Stimulated activated CD8-positive, alpha-beta memory T cell treated with anti-CD3 and anti-CD28 coated beads, Interleukin-15, amount 100 ng/mL, for 4 hours (primary cell): ENCODE results near the gene EPHA1.

Experiments used
- DNase-seq, 2 donors: peaks; one replicate each; pipeline ENCODE4 v3.0.0-alpha.2; 2020; ENCODE audit warnings: low read depth in 2 of 2

The EPHA1 gene

DNA sequence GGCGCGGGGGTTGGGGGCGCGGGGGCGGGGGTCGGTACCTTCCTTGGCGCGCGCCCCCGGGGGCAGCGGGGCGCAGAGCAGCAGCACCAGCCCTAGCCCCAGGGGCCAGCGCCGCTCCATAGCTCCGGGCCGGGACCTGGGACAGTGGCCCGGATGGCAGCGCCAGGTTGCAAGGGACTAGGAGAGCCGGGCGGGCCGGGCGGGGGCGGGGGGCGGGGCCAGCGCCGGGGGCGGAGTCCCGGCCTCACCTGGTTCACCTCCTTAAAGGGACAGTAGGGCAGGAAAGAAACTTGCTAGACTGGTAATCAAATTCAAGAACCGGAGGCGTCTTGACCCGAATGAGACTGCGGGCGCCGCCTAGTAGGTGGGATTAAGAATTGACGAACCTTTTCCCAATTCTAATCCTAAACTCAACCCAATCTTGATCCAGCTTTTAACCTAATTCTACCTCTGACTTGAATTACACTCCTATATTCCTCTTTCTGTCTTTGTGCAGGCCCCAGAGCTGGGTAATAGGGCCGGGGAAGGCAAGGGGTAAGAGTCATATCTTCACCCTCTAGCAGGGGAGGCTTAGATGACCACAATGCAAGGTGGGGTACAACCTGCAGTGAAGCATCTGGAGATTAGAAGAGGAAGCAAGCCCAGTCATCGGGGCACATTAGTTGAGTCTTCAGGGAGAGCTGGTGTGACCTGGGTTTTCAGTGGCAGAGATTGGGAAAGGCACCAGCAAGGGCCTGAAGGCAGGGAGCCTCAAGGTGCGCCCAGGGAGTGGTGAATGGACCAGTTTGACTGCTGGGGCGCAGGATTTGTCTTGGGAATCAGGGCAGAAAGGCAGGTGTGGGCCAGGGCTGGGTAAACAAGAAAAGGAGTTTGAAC, at the start of gene EPHA1:
Gene EPHA1 (minus strand): TSS at position 171 of the 876 bp plus-strand sequence. CDS start 51 bp downstream, at position 120.
- DNase-seq, result peak in 1 of 2 donors; percentile 17

DNA sequence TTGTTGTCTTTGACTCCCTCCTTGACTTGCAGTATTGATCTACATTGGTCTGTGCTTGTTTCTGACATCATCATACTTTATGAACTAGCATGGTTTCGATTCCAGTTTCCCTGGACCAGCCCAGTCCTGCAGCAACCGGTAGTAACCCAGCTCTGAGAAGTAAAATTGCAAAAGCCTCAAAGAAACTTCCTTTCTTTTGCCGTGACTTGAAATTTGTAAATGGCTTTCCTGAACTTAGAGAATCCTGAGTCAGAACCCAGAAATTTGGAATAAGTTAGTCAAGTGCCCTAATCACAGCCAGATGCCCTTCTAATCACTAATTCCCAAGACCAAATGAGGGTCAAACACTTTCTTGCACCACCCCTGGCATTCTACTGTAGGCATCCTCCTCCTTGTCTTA, 49.6 kb upstream of the EPHA1 start:
- no peak for DNase-seq

DNA sequence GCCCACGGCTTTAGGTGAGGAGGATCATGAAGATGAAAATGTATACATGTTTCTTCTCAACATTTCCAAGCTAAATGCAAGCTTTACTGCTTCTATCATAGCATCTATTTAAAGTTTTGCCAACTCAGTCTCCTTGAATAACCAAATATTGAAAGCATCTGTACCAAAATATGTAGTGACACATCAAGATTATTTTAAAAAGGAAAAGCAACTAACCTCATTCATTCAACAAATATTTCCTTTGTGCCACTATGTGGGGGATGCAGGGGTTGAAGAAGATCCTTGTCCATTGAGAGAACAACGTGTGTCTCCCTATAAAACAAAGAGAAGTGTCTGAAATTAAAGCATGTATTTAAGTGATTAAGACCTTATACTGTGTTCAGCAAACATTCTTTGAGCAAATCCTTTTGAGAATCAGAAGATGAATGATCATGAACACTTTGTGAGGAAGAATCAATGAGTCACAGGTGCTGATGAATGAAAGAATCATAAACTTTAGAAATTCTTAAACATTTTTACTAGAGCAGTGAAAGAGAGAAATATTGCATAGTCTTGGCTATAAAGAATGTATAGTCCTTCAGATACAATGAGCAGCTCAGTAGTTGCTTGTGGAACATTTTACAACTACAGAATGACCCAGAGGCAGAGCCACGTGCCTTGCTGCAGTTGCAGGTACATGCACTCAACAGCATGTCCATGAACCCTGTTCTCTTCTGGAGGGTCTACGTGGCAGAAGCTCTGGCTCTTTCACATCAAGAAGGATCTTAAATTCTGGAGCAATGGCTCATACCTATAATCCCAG, 48.5 kb upstream of the EPHA1 start:
- DNase-seq, result no peak

DNA sequence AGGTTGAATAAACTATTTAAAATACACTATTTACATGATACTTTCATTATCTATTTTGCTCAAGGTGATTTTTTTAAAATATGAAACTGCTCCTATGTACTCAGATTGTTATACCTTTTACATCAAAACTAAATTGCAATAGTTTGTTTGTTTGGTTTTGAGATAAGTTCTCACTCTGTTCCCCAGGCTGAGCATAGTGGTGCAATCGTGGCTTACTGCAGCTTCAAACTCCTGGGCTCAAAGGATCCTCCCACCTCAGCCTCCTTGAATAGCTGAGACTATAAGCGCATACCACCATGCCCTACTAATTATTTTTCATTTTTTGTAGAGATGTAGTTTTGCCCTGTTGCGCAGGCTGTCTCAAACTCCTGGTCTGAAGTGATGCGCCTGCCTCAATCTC, 47.3 kb upstream of the EPHA1 start:
- no peak for DNase-seq

DNA sequence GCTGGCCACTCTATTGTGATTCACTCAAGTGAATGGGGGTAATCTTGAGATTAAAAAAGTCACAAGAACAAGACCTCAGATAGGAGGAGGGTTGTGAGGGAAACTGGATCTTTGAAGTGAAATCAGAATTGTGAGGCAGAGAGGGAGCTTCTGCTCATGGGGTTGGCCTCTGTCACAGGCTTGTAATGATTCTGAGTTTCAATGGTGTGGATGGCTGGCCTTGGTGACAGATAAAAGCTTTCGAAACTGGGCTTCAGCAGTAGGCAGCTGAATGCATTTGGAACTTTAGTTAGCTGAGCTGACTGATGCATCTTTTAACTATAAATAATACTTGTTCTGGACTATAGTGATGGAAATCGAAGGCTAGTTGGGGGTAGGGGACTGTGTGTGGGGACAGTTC, 46.8 kb upstream of the EPHA1 start:
- DNase-seq, result no peak

DNA sequence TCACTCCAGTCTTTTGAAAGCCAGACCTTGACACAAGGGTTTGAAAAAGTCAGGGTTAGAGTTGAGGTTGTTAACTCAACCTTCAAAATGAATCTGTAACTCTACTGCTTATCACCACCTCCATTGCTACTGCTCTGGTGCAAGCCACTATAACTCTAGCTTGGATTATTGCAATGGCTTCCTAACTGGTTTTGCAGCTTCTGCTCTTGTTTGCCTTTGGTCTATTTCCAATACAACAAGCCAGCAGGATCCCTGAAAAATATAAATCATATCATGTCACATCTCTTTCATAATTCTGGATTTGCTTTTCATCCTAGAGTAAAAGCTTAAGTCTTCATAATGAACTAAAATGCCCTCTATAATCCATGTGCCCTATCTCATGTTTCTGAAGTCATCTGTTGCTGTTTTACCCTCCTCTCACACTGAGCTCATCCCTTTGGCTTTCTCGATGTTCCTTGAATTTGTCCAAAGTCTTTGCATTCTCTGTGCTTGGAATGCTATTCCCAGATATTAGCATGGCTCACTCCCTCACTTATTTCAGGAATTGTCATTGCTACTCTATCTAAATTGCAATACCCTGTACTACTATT, 45.5 kb upstream of the EPHA1 start:
- no peak for DNase-seq

DNA sequence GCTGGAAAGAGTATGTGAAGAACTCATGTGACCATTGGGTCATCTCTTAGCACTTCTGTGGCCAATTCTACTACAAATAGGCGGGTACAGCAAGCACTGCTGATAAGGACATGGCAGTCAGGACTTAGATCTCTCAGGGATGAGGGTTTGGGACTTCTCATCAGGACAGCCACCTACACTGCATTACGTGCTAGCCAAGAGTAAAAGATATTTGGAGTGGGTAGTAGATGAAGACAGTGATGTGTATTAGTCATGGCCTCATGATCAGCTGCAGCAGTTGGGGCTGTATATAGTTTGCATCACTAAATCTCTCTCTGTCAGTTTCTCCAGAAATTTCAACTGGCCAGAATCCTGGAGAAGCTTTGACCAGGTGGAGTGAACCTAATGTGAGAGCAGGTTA, 43.8 kb upstream of the EPHA1 start:
- no peak for DNase-seq

DNA sequence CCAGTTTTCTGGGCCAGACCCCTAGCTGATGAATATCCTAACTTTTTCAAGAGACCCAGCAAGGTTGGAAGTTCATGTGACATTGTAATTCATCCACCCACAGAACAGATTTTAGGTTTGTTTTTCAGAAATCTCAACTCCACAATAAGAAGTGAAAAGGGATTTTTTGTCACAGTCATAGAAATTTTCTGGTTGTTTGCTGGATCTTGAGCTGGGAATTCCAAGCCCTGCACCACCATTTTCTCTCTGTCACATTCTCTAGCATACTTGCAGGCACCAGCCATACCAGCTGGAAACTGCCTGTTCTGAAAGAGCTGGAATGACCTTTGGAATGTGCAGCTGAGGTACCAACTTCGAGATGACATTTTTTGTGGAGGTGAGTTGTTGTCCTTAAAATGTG, 43.1 kb upstream of the EPHA1 start:
- DNase-seq, result no peak

DNA sequence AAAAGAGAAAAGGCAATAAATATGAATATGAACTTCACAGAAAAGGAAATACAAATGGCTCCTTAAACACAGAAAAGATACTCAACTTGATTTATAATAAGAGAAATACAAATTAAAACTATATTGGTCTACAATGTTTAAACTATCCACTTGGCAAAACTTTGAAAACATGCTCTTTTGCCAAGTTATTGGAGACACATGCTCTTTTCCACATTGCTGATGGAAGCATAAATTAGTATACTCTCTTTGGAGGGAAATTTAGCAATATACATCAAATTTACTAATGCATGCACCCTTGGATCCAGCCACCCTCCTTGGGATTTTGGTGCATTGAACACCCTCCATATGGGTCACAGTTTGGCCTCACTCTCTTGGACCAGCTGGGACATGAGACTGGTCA, 42.5 kb upstream of the EPHA1 start:
- DNase-seq, result no peak

DNA sequence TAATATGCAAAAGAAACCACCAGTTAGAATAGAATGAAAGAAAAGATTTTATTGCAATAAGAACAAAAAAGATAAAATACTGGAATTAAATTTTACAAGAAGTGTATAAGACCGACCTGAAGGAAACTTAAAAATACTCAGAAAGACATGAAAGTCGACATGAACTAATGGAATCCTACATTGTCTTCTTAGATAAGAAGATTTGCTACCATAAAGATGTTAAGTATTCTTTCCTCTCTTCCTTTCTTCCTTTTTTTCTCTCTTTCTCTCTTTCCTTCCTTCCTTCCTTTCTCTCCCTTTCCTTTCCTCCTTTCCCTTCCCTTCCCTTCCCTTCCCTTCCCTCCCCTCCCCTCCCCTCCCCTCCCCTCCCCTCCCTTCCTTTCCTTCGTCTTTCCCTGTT, 41.1 kb upstream of the EPHA1 start:
- DNase-seq, result no peak

DNA sequence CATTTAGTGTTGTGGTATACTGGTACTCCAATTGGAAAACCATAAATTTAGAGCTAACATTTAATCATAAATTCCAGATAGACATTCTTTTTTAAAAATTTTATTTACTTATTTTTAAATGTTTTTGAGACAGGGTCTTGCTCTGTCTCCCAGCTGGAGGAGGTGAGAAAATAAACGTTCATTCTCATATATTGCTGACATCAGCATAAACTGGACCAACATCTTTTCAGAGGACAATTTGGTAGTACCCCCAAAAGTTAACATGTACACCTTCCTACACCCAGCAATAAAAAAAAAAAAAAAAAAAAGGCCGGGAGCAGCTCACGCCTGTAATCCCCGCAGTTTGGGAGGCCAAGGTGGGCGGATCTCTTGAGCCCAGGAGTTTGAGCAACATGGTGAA, 39.8 kb upstream of the EPHA1 start:
- no peak for DNase-seq

DNA sequence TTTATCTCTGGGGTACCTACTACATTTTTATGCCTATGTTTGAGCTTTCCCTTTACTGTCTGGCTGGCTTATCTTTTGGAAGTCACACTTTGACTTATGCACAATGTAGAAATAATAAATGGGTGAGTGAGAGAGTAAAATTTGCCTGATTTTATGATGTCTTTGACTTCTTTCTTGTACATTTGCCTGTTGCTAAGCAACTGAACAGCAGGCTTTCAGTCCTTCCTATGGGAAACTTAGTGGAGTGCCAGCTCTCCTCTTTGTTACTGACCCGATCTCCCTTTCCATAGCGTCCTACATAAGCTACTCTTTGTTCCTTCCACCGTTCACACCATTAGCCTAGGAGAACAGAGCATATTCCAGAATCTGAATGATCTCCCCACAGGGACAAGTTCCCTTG, 38.8 kb upstream of the EPHA1 start:
- no peak for DNase-seq

DNA sequence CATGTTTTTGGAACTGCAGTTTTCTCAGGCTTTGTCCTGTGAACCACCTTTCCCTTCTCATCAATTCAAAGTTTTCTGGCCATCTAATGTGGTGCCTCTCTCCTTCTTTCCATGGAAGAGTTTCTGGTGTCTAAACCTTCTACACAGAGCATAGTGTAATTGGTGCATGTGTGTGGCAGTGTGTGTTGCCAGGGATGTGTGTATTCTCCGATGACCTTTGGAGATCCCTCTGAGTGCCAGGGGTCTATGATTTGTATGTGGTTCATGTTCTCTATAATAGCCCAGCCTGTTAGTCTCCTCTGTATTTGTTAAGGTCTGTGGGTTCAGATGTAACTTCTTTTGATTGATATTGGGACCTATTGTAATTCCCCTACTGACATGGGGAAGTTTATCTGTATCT, 36.1 kb upstream of the EPHA1 start:
- no peak for DNase-seq

DNA sequence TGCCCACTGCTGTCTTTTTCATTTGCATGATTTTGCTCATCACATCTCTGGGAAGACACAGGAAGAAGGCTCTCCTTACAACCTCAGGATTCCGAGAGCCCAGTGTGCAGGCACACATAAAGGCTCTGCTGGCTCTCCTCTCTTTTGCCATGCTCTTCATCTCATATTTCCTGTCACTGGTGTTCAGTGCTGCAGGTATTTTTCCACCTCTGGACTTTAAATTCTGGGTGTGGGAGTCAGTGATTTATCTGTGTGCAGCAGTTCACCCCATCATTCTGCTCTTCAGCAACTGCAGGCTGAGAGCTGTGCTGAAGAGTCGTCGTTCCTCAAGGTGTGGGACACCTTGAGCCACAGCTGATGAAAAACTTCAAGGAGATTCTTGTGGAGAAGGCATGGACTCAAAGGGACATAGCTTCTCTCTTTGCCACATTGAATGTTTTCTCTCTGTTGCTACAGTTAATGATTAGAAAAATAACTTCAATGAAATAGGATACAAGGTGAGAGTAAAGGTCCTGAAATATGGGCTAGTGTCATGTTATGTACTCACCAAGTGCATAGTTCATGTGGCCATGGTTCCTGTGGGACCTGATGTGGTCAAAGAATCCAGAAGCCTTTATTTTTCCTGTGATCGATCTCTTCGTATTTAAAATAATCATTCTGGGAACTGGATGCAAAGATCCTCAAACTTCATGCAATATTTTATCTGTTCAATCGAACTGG, 35.6 kb upstream of the EPHA1 start:
- DNase-seq, result no peak

DNA sequence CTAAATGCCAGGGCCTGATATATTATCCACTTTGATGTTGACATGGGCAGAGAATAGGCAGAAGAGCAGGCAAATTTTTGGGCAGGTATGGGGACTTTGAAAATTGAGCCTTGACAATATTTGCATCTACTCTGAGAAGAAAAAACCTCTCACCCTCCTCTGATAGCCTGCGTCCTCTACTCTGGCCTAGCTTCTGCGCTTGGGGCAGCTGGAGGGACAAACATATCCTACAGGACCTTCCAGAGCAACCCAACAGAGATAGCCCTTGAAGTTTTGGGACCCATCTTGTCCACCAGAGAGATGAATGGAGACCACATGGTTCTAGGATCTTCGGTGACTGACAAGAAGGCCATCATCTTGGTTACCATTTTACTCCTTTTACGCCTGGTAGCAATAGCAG, 34.5 kb upstream of the EPHA1 start, which contains the start of gene TAS2R60:
Gene TAS2R60 (plus strand): TSS at position 301 of the 400 bp plus-strand sequence. CDS start 0 bp downstream, at position 301.
- no peak for DNase-seq

DNA sequence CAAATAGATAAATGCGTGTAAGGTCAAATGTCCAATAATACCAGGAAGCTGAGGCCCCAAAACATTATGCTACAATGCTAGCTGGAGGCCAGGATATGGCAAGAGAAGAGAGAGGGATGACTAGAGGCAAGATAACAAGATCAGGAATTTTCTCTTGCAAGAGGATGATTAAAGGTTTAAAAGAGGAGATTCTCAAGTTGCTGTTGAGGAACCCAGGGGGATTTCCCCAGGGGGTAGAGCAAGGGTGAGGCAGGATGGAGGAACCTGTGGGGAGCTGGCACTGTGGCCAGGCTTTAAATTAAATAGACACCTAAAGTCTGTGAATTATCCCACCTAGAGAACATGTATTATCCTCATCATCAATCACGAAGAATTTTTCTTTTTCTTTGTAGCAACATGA, 31.2 kb upstream of the EPHA1 start:
- DNase-seq, result no peak

DNA sequence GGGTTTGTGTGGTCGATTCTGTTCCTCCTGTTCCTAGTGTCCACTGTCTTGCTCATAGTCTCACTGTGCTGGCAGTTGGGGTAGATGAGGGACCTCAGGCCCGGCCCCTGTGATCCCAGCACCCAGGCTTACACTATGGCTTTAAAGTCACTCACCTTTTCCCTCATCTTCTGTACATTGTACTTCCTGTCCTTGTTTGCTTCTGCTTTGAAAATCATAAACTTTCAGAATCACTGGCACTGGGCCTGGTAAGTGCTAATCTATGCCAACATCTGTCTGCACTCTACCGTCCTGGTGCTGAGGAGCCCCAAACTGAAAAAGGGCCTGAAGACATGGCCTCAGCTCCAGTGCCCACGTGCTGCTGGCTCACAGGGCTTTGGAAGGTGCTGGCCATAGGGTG, 28.9 kb upstream of the EPHA1 start:
- no peak for DNase-seq

DNA sequence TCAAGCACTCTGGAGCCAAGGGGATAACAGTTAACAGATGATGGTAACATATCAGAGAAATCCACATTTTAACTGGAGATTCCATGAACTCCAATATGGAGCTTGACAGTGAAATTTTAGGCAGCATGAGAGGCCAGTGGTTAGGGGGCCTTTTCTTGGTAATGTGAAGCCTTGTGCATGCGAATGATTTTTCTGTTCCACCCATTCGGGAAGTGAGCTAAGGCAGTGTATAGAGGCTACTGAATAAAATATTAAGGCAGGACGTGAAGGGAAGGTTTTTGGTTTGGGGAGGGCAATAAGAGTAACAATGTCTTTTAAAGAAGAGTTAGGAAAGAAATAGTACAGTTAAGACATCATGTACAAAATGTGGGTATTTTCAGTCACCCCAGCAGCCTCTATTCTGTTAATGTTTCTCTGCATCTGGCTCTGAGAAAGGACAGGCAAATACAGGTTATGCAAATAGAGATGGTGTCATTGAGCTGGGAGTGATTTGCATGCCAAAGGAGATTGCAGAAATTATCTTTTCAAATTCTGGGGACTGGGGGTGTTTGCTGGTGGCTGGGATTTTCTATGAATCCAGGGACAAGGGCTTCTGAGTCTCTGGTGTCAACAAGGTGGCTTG, 27.8 kb upstream of the EPHA1 start:
- DNase-seq, result no peak

DNA sequence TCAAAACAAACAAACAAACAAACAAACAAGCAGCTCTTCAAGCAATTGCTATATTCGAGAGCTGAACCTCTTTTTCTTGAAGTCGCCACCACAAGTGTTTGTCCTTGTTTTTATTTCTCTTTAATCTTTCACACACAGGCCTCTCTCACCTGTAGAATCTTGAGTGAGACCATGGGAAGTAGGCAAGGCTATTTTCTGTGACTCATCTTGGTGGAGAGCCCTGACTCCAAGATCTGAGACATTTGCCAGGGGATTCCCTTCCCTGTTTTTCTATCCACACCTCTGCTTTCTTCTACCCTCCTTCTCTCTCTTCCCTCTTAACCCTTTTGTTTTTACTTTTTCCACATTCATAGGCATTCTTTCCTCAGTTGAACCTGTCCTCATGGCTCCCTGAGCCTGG, 26.6 kb upstream of the EPHA1 start:
- DNase-seq, result no peak

DNA sequence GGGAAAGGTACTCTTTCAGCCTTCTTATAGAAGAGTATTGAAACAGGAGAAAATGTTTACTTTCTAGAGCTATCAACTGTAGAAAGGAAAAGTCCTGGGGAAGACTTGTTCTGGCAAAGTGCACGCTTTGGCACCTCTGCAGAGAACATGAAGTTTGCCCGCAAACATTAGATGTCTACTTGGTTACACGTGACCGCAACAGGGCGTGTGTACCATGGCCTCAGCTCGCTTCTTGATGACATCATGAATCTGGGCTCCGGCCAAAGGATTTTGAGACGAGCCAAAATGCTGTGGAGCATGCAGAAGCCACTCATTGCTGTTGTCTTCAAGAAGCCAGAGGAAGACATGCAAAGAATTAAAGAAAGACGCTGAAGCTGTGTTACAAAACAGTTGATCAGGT, 26.0 kb upstream of the EPHA1 start:
- no peak for DNase-seq

DNA sequence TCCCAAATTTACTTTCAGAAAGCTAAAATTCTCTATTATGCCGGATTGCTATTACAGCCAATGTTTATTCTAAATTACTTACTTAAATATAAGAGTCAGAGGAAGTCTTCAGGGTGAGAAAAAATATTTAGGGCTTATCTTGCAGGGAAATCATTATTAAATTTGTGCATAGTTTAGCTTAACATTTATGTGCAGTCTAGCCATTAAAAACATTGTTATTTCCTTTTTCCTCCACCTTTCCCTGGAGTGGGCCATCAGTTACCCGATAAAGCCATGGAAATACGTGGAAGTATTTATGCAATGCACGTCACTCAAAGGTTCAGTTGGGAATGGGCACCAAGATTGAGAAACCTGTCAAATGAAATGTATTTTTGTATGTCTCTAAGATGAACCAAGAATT, 25.1 kb upstream of the EPHA1 start:
- DNase-seq, result no peak
